Measurements from ENCODE around the gene PLSCR4.

GRCh38 chr3:146195605-146196004, 55.3 kb downstream of the PLSCR4 start:
- TF ChIP-seq, protein P1, sequence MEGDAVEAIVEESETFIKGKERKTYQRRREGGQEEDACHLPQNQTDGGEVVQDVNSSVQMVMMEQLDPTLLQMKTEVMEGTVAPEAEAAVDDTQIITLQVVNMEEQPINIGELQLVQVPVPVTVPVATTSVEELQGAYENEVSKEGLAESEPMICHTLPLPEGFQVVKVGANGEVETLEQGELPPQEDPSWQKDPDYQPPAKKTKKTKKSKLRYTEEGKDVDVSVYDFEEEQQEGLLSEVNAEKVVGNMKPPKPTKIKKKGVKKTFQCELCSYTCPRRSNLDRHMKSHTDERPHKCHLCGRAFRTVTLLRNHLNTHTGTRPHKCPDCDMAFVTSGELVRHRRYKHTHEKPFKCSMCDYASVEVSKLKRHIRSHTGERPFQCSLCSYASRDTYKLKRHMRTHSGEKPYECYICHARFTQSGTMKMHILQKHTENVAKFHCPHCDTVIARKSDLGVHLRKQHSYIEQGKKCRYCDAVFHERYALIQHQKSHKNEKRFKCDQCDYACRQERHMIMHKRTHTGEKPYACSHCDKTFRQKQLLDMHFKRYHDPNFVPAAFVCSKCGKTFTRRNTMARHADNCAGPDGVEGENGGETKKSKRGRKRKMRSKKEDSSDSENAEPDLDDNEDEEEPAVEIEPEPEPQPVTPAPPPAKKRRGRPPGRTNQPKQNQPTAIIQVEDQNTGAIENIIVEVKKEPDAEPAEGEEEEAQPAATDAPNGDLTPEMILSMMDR (IDR thresholded peaks at IDR 0.05; ENCODE audit: extremely low read depth in 1 of 2, insufficient read depth in 1 of 2, low read depth in 1 of 2, low read length in 2 of 2), result no peak
- TF ChIP-seq EZH2 (IDR thresholded peaks at IDR 0.05; ENCODE audit: borderline replicate concordance, low read depth, low read length, severe bottlenecking), result no peak
